Measurements from ENCODE around the gene PRR12. TPM values are rescaled to one million over a fixed set of nuclear protein-coding genes. Genes with fewer than 3 reads are reported as not detected.
A peak's percentile ranks its signal among the peaks of the same experiment; 100 is the strongest.

The PRR12 gene
- total and polyA plus RNA-seq, 9 of the 15 experiments (the other 6 are each of a cell fraction or from before 2014, with no cell fraction given): 0.01 to 21.1 (median 0.98) TPM

GRCh38 chr19:49643466-49643865 is 52.5 kb downstream of the PRR12 start:
- ATAC-seq (no peak), FAIRE-seq (peak; percentile 79), DNase-seq (ENCODE audit: extremely low read depth in 1 of 4, low spot score in 3 of 4) (peak in 3 of 4 experiments; percentile 38 to 59 (median 49))
- Histone ChIP-seq H3K27ac (ENCODE audit: extremely low read depth, low read depth, low read length) (0 out of 3 replicates have a peak overlapping the region, but pooled peaks have one; percentile 97), H3K4me2 (ENCODE audit: insufficient read depth, low read length) (peak overlapping the region; percentile 98), H3K36me3 (ENCODE audit: control insufficient read depth, insufficient read depth, low read length) (peaks cover 45% of the 10 kb centered on the region; the same call in 2 of the 3 replicates), H3K79me2 (ENCODE audit: control insufficient read depth, insufficient read depth, low read length) (peaks cover 48% of the 10 kb centered on the region), H4K20me1 (replicated peaks; ENCODE audit: control insufficient read depth, insufficient read depth, low read length) (no peaks in the 10 kb centered on the region), H3K27me3 (ENCODE audit: control insufficient read depth in 2 of 2, insufficient read depth in 2 of 2, low read length in 2 of 2) (no peaks in the 10 kb centered on the region), H3K9me3 (replicated peaks; ENCODE audit: control insufficient read depth, insufficient read depth, low read depth, low read length) (no peaks in the 10 kb centered on the region), H3K4me3 (peak overlapping the region; percentile 97; the same call in 1 of the 2 replicates), H3K4me1 (replicated peaks in 1 of 2; ENCODE audit: control insufficient read depth in 2 of 2, insufficient read depth in 2 of 2, low read length in 2 of 2) (peaks cover 18 to 46% of the 10 kb centered on the region in 2 experiments), H3K9ac (ENCODE audit: insufficient read depth in 1 of 2, low read depth in 2 of 2, low read length in 2 of 2) (peak overlapping the region; percentile 49 to 98; a peak in 3 of 4 replicates), H2AFZ (ENCODE audit: low read depth, low read length) (no peak overlapping the region), H3K9me1 (ENCODE audit: control insufficient read depth, insufficient read depth, low read length) (no peaks in the 10 kb centered on the region)
- intact Hi-C loops (cut with micrococcal nuclease): loop anchor here (2.0 kb wide), 1 partner anchor 33 kb away; the partner anchor contains the start of gene PRMT1
- in situ Hi-C loops (cut with MboI): no loop called here
- POLR2A ChIA-PET: interaction anchor here (0.7 to 2.8 kb wide), 8 partner anchors 11 to 147 kb away, joined by 3 to 27 read pairs (median 4); partner anchors contain the start of genes PRMT1 and RPS11
- CTCF ChIA-PET (ENCODE audit: low intra/inter-chr PET ratio): no interaction called here
- 35% methylated on average over 2 of the region's 2 CpGs for WGBS (ENCODE audit: insufficient coverage, low coverage, missing lambda C conversion rate)
- no TSS peak for BruUV-seq (replicated peaks)
- TF ChIP-seq BRD9 (IDR thresholded peaks at IDR 0.05; ENCODE audit: low read depth, partially characterized antibody): no peak
- peak; percentile 20 for TF ChIP-seq TAF1 (IDR thresholded peaks at IDR 0.05; ENCODE audit: control insufficient read depth, extremely low read depth, insufficient read depth, low read length, severe bottlenecking)
- TF ChIP-seq ZNF316 (IDR thresholded peaks at IDR 0.05): 0 out of 2 replicates have a peak, but pooled peaks have one; percentile 16
- TF ChIP-seq ZNF274 (IDR thresholded peaks at IDR 0.05; ENCODE audit: borderline replicate concordance, low read depth, low read length): no peak
- no peak for TF ChIP-seq ZNF75A (CRISPR knock-in tag; IDR thresholded peaks at IDR 0.05)
- no peak for TF ChIP-seq ZNF324 (CRISPR knock-in tag; IDR thresholded peaks at IDR 0.05)
- no peak for TF ChIP-seq ZNF239 (CRISPR knock-in tag; IDR thresholded peaks at IDR 0.05)
- no peak for TF ChIP-seq TAL1 (IDR thresholded peaks at IDR 0.05)
- TF ChIP-seq, protein P1, sequence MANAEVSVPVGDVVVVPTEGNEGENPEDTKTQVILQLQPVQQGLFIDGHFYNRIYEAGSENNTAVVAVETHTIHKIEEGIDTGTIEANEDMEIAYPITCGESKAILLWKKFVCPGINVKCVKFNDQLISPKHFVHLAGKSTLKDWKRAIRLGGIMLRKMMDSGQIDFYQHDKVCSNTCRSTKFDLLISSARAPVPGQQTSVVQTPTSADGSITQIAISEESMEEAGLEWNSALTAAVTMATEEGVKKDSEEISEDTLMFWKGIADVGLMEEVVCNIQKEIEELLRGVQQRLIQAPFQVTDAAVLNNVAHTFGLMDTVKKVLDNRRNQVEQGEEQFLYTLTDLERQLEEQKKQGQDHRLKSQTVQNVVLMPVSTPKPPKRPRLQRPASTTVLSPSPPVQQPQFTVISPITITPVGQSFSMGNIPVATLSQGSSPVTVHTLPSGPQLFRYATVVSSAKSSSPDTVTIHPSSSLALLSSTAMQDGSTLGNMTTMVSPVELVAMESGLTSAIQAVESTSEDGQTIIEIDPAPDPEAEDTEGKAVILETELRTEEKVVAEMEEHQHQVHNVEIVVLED (CRISPR knock-in tag; IDR thresholded peaks at IDR 0.05): no peak
- no peak for TF ChIP-seq ZNF511 (CRISPR knock-in tag; IDR thresholded peaks at IDR 0.05)
- no peak for TF ChIP-seq ZNF707 (CRISPR knock-in tag; conservative IDR thresholded peaks at IDR 0.05)

Data from K562 (cell line).